GM18526 (cell line): ENCODE results near the gene MAP3K7CL.

Source experiments
- POLR2A ChIP-seq: IDR thresholded peaks from 3 replicates; pipeline ENCODE4 v1.6.1; 2011; ENCODE audit not compliant: insufficient read length; ENCODE audit errors: extremely low read depth

MAP3K7CL gene, protein sequence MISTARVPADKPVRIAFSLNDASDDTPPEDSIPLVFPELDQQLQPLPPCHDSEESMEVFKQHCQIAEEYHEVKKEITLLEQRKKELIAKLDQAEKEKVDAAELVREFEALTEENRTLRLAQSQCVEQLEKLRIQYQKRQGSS

DNA sequence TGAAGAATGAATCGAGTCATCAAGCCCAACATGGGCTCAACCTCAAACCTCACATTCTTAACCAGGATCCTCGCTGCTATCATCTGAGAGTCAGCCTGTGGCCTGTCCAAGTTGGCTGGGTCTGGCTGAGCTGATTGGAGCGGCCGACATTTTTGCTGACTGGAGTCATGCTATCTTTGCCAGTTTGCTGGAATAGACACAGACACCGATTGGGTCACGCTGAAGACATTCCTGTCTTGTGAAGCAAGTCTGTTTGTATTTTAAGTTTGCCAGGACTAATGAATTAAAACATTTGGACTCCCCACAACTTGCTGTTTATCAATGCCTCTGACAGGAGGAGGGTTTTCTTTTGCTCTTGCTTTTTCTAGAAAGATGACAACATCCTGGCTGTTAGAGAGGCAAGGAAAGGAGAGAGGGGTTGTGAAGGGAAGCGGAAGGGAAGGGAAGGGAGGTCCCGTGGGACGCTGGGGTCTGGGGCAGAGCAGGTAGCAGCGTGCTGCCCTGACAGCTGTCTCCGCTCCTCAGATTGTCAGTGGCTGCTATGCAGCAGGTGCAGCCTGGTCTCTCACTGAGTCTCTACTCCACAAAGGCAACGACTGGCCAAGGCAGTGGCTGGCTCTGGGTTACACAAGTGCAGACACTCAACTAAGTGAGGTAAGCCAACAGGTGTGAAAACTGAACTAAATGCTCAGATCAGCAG lies at the start of gene MAP3K7CL:
Gene MAP3K7CL (plus strand): TSS at position 375 of the 700 bp plus-strand sequence. CDS start 2,701 bp downstream, outside the sequence.
- TF ChIP-seq POLR2A: no peak

DNA sequence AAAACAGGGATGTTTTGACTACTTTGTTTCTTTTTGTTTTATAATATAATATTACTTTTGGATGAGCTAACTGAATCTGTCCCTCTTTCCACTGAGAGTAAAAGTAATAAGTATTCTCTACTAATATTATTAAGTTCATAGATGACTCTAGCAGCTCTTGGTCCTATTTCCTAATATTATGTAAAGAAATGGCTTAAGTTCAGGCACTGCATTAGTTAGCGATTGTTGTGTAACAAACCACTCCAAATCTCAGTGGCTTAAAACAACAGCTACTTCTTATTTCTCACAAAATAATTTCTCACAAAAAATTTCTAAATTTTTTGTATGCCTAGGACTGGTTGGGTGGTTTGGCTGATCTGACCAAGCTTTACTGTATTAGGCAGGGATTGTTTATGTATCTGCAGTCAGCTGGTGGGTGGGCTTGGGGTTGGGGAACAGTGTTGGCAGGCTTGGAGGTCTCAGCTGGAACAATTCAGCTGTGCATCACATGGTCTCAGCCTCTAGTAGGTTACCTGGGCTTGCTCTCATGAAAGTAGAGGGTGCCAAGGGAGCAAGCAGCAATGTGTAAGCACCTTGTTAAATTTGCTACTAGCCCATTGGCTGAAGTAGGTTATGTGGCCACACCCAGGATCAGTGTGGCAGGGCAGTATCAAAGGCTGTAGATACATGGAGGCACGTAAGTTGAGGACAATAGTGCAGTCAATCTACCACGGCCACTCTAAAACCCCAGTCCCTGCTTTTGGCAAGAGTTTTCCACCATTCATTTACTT lies 48.2 kb upstream of the MAP3K7CL start:
- TF ChIP-seq POLR2A: no peak

DNA sequence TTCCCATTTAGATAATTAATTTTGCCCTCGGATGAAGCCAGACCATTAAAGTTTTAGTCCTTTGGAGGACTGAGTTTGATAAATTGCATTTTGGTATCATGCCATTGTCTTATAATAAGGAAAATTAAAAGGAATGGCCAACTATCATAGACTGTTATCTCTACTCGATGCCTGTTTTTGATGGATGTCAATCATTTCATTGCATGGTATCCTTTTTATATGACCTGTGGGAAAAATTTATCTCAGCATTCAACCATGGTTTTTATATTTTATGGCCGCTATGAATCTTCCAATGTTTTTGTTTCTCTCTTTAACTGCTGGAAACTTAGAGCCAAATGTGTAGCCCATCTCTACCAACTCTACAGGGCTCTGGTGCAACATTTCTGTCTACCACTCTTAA lies 47.1 kb upstream of the MAP3K7CL start:
- no peak for TF ChIP-seq POLR2A

DNA sequence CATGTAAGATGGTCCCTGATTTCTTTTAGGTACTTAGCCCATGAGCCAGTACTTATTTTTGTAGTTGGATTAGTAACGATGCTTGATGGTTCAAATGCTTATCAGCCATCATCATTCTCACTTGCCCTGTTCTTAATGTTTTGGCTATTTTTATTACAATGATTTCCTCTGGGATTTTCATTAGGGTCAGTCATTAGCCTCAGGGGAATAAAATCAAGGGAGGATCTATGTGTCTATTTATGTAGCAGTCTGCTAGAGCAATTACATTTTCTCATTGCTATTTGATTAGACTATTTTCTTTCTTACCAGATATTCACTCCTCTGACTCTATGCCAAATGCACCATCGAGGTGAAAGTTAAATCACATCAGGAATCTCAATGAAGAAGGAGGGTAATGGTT lies 46.1 kb upstream of the MAP3K7CL start:
- TF ChIP-seq POLR2A: no peak

DNA sequence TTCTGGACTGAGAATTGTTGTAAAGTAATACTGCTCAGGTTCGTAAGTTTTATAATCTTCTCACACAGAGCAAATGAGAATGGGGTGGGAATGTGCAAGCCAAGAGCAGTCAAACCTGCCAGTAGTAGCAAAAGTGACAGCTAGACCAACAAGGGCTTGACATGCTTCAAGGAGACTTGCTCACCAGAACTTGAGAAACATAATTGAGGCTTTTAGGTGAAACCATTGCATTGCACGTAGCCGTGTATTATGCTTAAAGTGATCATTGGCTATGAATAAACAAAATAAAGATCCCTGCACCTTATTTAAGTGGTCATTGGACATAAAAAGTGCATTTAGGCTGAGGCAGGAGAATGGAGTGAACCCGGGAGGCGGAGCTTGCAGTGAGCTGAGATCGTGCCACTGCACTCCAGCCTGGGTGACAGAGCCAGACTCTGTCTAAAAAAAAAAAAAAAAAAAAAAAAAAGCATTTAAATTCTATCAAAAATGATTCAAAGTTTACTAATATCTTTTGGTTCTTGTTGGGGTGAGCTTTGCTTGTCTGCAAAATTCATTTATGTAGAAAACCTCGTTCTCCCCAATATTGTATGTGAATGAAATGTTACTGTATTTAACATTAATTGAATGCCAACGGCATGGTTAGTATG lies 45.2 kb upstream of the MAP3K7CL start:
- no peak for TF ChIP-seq POLR2A

DNA sequence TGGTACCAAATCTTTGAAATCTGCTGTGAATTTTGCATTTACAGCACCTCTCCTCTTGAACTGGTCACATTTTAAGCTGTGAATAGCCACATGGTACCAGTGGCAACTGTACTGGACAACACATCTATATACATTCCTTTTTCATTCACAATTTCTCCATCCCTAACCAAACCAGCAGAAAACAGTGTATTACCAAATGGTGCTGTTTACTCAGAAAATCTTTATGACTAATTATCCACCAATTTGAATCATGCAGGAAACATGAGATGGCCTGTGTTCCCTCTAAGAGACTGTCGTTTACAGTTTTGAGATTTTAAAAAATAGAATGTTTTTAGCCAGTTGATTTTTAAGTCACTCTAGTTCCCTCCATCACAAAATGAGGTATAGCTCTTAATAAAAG lies 39.4 kb upstream of the MAP3K7CL start:
- no peak for TF ChIP-seq POLR2A

DNA sequence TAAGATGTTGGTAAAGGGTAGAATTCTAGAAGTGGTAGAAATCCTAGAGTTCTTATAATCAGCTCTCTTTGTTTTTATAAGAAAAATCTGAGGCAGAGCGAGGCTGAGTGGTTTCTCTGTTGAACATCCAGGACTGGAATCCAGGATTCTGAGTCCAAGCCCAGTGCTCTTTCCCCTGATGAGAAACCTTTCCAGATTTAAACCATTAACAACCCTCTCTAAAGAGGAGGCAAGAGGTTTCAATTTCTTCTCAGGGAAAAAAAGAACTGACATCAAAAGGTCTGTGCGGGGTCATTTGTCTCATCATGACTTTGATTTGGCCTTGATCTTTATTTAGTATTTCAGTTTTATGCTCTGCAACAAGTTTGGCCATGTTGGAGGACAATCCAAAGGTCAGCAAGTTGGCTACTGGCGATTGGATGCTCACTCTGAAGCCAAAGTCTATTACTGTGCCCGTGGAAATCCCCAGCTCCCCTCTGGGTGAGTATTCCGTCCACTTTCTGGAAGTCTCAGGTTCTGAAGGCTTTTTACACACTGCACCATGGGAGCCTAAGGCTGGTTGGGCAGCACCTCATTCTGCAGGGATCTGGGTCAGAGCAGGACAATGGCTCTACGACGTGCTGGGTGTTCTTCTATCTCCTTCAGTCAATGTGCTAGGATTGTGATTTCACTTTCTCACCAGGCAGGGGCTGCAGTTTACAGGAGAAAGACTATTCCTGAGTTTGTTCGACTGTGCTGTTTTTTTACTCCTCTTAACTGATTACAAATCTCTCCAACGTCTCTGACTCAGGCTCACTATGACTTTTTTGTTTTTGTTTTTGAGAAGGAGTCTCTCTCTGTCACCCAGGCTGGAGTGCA lies 38.1 kb upstream of the MAP3K7CL start:
- TF ChIP-seq POLR2A: no peak

DNA sequence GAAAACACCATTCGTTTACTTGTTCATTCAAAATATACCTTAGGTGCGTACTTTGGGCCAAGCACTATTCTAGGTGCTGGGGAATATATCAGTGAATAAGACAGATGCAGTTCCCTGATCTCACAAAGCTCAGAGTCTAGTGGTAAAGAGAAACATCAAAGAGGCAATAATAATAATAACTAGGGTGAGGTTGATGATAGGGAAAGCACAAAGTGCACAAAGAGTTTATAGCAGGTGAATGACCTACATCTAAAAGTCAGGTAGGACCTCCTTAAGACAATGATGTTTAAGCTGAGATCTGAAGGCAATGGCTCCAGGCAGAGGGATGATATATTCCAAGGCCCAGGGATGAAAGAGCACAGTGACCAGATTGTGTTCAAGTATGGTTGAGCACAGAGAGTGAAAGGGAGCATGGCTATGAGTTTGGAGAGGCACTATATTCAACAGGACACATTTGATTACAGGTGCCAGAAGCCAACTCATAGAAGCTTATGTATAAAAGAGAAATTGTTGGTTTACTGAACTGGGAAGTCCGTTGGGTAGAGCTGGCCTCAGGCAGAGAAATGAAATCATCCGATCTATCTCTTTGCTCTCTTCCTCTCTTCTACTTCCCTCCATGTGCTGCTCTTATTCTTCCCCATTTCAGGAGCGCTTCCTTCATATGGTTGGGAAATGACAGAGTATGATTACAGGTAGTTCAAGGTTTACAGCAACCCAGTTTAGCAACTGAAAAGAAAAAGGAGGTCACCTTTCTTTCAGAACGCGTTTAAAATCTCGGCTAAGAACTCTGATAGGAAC lies 34.0 kb upstream of the MAP3K7CL start:
- TF ChIP-seq POLR2A: no peak

DNA sequence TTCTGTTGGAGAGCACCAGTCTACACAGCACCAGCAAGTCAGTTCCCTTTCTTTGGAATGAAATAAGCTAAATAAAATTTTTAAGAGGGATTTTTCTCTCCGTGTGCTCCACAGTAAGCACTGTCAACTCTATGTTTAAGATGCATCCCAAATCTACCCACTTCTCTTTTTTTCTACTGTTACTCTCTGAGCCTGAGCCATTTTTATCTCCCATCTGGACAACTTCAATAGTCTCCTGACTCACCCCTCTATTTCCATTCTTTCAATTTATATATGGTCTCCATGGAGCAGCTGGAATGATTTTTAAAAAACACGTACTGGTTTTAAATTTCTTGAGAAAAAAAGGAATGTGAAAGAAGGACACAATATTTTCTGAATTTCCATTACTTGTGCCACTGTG lies 32.3 kb upstream of the MAP3K7CL start:
- TF ChIP-seq POLR2A: no peak

DNA sequence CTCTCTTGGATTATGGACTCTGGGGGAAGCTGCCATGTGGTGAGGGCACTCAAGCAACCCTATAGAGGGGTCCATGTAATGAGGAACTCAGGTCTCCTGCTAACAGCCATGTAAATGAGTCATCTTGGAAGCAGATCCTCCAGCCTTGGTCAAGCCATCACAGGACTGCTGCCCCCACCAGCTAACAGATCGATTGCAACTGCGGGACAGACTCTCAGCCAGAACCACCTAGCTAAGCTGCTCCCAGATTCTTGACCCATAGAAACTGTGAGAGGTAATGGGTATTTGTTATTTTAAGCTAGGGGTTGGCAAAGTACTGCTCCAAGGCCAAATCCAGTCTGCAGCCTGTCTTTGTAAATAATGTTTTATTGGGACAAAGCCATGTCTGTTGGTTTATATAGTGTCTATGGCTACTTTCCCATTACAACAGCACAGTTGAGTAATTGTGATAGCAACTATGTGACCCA lies 27.6 kb upstream of the MAP3K7CL start:
- no peak for TF ChIP-seq POLR2A

DNA sequence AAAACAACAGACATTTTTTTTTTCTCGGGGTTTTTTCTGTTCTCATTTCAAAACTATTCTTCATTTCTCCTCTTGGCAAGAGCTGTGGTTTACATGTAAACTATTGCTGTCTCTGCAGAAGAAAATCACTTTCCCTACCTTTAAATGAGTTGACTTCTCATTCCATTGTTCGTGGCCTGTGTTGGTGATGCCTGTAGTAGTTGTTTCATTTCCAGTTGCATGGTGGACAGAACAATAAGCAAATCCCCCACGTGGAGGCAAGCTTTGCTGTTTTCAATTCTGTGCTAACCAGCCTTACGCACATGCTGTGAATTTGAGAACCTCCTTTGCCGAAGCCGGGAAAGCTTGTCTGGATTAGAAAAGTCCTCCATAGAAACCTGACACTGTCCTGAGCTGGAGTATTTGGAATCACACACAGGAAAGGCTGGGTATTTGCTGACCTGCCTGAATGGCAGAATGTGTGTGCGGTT lies 26.2 kb upstream of the MAP3K7CL start:
- no peak for TF ChIP-seq POLR2A

DNA sequence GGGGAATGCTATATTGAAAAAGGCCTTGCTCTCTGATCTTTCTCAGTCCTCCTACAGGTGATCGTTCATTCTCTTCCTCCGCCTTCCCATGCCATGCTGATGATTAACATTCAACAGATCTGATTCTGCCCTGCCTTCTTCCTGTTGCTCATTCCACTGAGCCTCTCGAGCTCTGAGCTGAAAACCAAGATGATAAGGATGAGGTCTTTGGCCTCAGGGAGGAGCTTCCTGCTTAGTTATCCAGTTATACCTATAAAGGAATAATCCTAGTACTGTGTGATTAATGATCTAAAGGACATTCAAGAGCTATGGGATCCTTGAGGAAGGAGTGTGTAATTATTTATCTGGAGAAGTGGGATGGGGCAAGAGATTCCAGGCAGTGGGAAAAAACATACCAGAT lies 25.2 kb upstream of the MAP3K7CL start:
- TF ChIP-seq POLR2A: no peak

DNA sequence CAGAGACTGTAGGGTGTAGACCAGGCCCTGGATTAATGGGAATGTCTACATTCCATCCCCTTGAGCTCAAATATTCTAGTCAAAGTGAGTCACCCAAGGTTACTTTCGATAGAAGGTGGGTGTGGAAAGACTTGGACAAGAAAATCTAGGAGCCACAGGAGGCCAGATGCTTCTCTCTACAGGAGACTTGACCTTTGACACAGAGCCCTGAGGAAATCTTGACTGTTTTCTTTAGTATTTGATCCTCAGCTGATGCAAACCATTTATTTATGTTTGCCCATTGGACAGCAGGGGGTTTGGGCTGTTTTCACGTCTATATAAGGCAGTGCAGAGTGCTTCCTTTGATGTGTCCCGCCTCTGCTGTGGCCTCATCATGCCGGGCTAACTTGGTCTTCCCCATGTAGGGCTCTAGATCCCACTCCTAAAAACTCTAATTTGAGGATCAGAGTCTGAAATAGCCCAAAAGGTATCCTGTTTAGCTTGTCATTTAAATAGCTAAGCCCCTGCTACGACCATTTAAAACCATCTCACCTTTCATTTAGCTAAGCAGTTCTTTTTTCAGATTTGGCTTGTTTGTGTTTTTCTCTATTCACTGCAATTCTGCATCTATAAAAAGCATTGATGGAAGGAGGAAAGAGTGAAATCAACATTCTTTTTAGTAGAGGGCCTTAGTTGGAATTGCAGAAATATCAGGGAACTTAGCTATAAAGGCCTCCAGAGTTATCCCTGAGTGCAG lies 15.5 kb upstream of the MAP3K7CL start:
- TF ChIP-seq POLR2A: no peak
